Limb (tissue), 2 donors: ENCODE data around the gene C5orf63.
"Not testable (repeated sequence)": the region's sequence is repeated elsewhere in the genome, so short reads cannot be mapped to it uniquely, and the experiment has no call there.

Experiments
- DNase-seq, 2 donors: peaks; one replicate each; pipeline ENCODE4 v3.0.0-alpha.2; 2016; ENCODE audit errors: extremely low spot score in 2 of 2

C5orf63 gene

DNA sequence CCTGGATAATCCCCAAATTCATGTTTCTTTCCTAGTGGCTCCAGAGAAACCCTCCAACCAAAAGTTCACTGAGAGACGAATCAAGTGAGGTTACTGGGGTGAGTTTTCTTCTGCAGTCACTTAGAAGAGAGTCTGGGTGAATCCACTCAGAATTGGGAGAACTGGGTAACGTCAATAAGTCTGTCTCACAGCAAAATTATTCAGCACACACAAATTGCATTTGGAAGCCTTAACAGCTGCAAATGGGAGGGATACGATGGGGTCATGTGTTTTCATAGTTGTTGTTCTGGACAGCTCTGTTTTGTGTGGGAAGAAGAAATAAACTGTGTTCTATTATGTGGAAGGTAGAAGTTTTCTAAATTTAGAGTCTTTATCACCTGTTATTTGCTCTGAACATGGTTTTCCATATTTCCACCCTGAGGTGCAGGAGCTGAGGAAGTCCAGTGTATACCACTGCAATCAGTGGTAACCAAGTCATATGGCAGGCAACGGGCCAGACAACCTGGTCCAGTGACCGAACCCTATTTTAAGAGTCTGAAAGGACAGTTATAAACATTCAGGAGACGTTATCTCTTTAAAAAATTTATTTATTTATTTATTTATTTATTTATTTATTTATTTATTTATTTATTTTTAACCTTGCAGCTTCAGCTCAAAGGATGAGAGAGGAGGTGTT lies 64.9 kb downstream of the C5orf63 start:
- DNase-seq = no peak

- no peak for DNase-seq
Observed at GRCh38 chr5:127007522-127007921, 65.8 kb downstream of the C5orf63 start.

GRCh38 chr5:127006744-127007143 lies 66.6 kb downstream of the C5orf63 start:
- peak in 1 of 2 donors; percentile 50 for DNase-seq

- DNase-seq = not testable (repeated sequence)
Observed at GRCh38 chr5:127005282-127005681, 68.0 kb downstream of the C5orf63 start.

DNA sequence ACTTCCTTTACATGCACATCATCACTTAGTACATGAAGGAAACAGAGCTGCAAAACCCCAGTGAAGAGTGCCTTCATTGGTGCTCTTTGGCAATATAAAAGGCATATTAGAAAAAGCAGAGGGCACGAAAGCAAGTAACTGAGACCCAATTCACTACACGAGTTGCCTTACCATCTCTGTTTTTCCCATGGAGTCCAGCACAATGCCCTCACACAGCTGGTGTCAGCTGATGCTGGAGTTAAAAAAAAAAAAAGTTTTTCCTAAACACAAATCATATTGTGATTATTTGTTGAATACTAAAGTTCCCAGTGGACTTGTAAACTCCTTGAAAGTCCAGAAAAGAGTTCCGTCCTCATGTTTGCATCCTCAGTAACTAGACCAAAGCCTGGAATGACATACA lies 68.6 kb downstream of the C5orf63 start:
- no peak for DNase-seq

- DNase-seq = no peak
Observed at GRCh38 chr5:127003798-127004495, 69.4 kb downstream of the C5orf63 start.

DNA sequence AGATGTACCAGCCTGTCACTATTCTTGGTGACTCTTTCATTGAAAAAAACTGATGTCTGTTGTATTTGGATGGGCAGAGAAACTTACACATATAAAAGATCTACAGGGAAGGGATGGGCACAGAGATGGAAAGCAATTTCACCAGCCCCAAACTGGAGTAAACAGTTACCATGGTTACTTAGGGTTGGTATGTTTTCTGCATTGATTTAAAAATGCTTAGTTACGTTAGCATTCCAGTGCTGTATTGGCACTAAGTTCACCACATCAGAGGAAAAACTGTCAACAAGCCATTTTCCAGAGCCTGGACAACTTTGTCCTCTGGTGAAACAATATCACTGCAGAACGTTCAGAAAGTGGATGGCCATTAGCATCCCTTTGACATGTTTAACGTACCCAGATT lies 70.9 kb downstream of the C5orf63 start:
- DNase-seq = no peak

DNA sequence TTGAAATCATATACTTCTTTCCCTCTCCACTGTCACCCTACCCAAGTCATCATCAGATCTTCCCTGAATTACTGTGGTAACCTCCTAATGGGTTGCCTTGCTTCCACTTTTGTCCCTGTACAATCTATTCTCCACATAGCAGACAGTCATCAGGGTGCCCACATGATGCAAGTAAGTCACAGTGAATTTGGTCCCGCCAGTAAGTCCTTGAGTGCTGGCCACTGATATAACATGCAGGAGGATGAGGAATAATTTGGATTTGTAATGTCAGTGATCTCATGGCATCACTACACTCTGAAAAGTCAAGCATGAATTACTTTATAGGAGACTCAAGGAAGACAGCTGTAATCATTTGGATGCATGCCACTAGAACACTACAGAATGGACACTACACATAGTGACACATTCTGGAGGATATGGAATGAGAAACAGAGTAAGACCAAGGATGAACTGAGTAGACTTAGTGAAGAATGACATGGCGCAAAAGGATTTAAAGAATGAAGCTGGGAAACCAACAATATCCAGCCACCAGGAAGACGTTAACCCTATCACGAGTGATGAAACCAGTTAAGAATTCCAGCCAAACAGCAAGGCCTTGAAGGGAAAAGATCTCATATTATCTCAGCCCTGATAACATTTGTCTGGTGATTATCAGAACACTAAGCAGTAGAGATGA lies 71.5 kb downstream of the C5orf63 start:
- peak in 1 of 2 donors; percentile 52 for DNase-seq
